ENCODE results near the gene DLG2.
"Not testable (repeated sequence)": the region's sequence is repeated elsewhere in the genome, so short reads cannot be mapped to it uniquely, and the experiment has no call there.

DLG2 gene

GRCh38 chr11:85307366-85307765 is 319.8 kb downstream of the DLG2 start:
- no peak for DNase-seq

DNA sequence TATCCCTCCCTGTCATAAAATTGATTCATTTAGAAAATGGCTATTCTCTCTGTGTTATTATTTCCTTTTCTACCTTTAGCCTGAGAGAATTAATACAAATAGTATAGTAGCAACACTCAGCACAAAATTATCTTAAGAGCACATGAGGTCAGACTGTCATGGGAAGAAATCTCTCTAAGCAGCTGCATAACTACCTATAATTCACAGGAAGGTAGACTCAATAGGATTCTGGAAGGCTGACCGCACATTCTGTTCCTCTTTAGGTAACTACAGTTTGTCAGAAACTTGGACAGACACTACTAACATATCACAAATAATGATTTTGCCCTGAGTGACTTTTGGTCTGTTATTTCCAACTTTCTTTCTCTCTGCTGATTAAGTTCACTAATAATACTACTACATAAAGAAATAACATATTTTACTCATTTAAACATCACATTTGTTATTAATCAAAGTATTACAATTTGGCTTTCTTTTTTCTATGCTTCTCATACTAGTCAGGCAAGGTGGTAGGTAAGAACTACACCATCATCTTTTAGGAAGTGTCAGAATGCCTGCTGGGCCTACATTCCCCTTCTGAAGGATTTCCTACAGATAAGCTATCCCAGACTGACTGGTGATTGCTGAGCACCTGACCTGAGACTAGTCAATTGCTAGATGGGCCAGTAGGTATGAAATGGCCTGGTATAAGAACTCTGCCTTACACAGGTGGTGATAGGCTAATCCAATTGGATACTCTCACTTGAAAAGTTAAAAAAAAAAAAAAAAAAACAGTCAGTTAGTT is 325.1 kb downstream of the DLG2 start:
- no peak for DNase-seq

DNA sequence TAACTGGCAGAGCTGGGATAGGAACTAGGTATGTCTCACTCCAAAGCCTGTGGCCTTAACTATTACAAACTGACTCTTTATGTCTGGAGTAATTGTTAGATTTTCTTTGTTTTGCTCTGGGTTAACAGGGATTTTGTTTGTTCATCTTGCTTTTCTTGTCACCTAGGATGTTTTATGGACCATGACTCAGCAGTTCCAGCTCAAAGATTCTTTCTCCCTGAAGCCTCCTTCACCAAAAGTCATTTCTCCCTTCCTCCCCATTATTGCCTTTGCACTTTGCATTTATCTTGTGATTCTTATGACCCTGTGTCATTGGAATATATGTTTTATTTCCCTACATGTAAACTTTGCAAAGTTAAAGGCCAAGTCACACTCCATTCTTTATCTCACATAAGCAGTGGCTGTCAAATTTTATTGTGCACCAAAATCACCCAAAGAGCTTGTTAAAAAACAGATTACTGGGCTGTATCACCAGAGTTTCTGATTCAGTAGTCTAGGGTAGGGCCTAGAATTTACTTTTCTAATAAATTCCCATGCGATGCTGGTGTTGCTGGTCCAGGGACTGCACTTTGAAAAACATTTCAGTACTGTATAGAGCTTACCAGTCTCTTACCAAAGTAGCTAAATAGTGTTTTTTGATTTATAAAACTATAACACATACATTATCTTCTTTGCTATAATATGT is 327.7 kb downstream of the DLG2 start:
- DNase-seq, result peak; percentile 83

DNA sequence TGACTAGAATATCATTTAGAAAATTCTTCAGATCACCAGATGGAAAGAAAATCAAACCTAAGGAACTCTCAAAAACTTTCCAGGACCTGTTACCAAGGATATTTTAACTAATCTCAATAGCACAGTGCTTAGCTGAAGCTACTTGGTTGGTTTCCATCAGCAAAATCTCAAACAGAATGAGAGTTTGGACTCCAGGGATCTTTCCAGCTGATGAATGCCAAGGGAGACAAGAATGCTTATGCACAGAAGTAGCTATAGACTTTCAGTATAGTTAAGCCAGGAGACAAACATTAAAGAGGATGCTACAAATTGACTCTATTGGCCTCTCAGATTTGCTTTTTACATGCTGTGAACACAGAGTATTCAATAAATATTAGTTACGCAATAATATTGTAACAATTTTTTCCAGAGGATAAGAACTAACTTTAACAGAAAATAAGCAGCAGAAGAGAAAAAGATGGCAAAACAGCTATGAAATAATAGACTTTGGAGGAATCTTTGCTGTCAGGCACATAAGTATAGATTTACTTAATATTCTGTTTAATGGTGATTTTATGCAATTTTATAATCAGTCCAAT is 331.4 kb downstream of the DLG2 start:
- DNase-seq, result no peak

GRCh38 chr11:85281550-85281949 is 345.6 kb downstream of the DLG2 start:
- no peak for DNase-seq

DNA sequence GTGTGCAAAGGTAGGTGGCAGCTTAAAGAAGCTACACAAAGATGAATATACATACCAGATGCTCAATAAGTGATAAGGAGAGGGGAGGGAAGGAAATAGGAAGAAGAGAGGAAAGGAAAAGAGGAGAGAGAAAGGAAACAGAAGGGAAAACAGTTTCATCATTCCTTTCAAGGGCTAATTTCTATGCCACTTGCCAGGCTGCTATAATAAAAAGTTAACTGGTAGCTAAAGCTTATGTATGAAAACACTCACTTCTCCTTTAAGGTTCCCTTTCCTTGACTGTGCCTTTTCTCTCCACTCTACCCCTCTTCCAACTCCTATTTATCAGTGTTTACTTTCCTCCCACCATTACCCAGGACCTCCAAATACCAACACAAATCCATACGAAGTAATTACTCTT is 347.9 kb downstream of the DLG2 start:
- no peak for DNase-seq

- no peak for DNase-seq
Measured at GRCh38 chr11:85277693-85278092, 349.5 kb downstream of the DLG2 start.

- DNase-seq, result no peak
Measured at GRCh38 chr11:85276332-85276731, 350.8 kb downstream of the DLG2 start.

DNA sequence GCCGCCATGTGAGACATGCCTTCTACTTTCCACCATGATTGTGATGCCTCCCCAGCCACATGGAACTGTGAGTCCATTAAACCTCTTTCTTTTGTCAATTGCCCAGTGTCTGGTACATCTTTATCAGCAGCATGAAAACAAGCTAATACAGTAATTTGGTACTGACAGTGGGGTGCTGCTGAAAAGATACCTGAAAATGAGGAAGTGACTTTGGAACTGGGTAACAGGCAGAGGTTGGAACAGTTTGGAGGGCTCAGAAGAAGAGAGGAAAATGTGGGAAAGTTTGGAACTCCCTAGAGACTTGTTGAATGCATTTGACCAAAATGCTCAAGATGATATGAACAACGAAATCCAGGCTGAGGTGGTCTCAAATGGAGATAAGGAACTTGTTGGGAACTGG is 356.8 kb downstream of the DLG2 start:
- not testable (repeated sequence) for DNase-seq

- no peak for DNase-seq
Measured at GRCh38 chr11:85269109-85269508, 358.0 kb downstream of the DLG2 start.

DNA sequence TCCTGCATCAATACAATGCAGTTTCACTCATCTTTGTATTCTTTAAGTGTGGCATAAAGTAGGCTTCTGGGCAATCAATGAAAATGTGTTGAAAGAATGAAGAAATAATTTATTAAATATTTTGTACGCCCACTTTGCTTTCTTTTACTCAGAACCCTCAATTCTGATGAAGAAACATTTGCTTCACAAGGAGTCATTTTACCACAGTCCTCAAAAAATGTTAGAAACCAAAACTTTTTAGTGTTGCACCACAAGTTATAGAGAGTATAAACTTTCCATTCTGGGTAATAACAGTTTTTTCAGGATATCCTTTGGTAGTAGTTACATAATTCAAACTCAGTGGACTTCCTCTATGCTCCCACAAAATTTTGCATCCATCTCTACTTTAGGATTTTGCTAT is 360.5 kb downstream of the DLG2 start:
- no peak for DNase-seq

- no peak for DNase-seq
Measured at GRCh38 chr11:85263328-85263727, 363.8 kb downstream of the DLG2 start.

DNA sequence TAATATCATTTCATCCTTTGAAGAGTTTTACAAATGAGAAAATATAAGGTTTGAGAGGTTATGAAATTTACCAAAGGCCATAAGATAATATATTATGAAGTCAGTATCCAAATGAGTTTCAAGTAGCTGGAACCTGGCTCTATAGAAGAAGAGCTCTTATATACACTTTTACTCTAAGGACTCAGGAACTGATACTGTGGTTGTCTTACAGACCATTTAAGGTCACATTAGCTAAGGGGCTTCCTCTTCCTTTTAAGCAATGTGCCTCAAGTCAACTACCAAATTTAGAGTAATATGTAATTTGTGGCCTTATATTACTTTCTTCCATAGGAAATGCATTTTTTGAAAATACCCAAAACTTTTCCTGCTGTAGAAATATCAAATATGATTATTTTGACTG is 369.3 kb downstream of the DLG2 start:
- no peak for DNase-seq

DNA sequence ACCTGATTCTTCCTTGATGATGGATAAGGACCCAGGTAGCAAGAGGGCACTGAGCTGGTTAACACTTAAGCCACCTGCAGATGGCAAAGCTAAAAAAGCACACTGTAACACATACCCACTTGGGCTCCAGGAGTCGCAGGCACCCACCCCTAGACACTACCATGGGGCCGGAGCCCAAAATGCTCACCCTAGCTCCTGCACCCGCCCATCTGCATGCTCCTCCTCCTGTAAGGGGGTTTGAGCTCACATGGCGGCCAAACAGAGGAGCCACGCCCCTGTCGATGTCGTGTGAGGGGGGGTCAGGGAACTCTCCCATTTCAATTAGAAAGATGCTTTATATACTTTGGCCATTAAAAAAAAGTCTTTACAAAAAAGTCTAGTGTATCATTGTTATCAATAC is 370.7 kb downstream of the DLG2 start:
- no peak for DNase-seq

GRCh38 chr11:85249482-85249881 is 377.7 kb downstream of the DLG2 start:
- no peak for DNase-seq

GRCh38 chr11:85247797-85248196 is 379.3 kb downstream of the DLG2 start:
- DNase-seq, result no peak

- DNase-seq, result no peak
Measured at GRCh38 chr11:85238906-85239305, 388.2 kb downstream of the DLG2 start.

DNA sequence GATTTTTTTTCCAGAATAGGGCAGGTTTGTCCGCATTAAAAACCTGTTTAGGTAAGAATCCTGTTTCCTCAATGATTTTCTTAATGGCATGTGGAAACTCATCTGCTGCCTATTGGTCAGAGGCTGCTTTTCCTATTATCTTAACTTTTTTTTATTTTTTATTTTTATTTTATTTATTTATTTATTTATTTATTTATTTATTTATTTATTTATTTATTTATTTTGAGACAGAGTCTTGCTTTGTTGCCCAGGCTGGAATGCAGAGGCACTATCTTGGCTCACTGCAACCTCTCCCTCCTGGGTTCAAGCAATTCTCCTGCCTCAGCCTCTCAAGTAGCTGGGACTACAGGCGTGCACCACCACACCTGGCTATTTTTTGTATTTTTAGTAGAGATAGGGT is 389.1 kb downstream of the DLG2 start:
- DNase-seq, result not testable (repeated sequence)

- DNase-seq, result no peak
Measured at GRCh38 chr11:85236211-85236610, 390.9 kb downstream of the DLG2 start.

DNA sequence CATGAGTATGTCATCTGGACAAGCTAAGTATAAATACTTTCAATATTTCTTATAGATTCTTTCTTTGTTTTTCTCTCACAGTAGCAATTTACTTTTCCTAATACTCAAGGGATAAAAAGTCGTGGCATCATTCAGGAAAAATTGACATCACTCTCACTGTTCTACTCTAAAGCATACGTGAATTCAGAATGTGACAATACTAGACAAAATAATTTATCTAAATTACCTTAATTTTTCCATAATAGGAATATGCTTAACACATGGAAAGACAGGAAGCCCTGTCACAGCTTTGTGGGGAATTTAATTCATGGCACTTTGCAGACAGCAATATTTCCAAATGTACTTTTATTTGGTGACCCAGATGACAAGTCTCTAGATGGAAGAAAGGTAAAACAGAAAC is 394.6 kb downstream of the DLG2 start:
- DNase-seq, result no peak

DNA sequence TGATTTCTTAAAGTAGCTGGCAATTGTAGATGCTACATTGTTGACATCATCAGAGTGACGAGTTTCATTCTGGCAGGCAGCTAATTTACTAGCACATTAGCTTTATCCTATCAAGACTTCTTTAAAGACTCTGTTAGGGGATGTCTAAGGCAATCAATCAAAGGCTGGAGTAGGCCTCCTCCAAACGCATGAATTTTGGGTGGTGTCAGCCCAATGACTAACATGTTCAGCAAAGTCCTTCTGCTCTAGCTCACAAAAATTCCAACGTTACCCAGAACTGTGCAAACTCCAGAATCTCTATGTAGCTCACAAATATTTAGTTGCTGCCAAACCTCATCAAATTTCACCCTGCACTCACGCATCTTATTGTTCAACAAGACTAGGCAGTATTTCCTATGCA is 395.6 kb downstream of the DLG2 start:
- DNase-seq, result no peak

- DNase-seq, result not testable (repeated sequence)
Measured at GRCh38 chr11:85229723-85230122, 397.4 kb downstream of the DLG2 start.

DNA sequence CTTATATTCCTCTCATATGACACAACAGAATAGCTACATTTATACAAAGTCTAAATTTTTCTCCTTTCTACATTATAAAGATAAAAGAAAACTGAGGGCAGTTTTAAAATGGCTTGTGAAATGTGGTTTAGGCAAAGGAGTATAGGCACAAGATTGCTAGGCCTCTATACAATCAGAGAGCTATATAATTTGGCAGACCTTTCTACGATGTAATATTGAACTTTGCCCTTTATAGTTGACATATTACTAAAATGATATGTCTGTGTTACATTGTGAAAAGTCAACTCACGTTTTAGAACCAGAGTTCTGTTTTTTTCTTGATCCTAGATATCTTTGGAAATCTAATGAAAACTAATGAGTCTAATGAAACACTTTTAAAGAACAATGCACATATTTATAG is 430.2 kb downstream of the DLG2 start:
- no peak for DNase-seq

- no peak for DNase-seq
Measured at GRCh38 chr11:85195934-85196333, 431.2 kb downstream of the DLG2 start.

Measured in kidney glomerular epithelial cell (primary cell).